ENCODE results near the gene SCG5.

The SCG5 gene

GRCh38 chr15:32691689-32692038 lies 50.2 kb downstream of the SCG5 start:
- no peak for DNase-seq (ENCODE audit: low read depth)

- no peak for DNase-seq (ENCODE audit: low read depth)
Observed at GRCh38 chr15:32692286-32692685, 50.8 kb downstream of the SCG5 start.

GRCh38 chr15:32694222-32694983 lies 52.9 kb downstream of the SCG5 start:
- no peak for DNase-seq (ENCODE audit: low read depth)

- DNase-seq (ENCODE audit: low read depth): no peak
Observed at GRCh38 chr15:32698773-32699390, 57.4 kb downstream of the SCG5 start.

- no peak for DNase-seq (ENCODE audit: low read depth)
Observed at GRCh38 chr15:32700501-32701150, 59.1 kb downstream of the SCG5 start.

- DNase-seq (ENCODE audit: low read depth): no peak
Observed at GRCh38 chr15:32701863-32702262, 60.4 kb downstream of the SCG5 start.

GRCh38 chr15:32704395-32704981 lies 63.0 kb downstream of the SCG5 start:
- no peak for DNase-seq (ENCODE audit: low read depth)

GRCh38 chr15:32705446-32705845 lies 63.9 kb downstream of the SCG5 start:
- DNase-seq (ENCODE audit: low read depth): no peak

GRCh38 chr15:32706704-32707103 lies 65.2 kb downstream of the SCG5 start:
- no peak for DNase-seq (ENCODE audit: low read depth)

GRCh38 chr15:32707436-32707835 lies 65.9 kb downstream of the SCG5 start:
- DNase-seq (ENCODE audit: low read depth): no peak

- no peak for DNase-seq (ENCODE audit: low read depth)
Observed at GRCh38 chr15:32709295-32710033, 68.0 kb downstream of the SCG5 start.

- DNase-seq (ENCODE audit: low read depth): no peak
Observed at GRCh38 chr15:32715276-32715675, 73.8 kb downstream of the SCG5 start.

- no peak for DNase-seq (ENCODE audit: low read depth)
Observed at GRCh38 chr15:32716216-32716914, 74.9 kb downstream of the SCG5 start.

- DNase-seq (ENCODE audit: low read depth): no peak
Observed at GRCh38 chr15:32716915-32717425, 75.5 kb downstream of the SCG5 start.

- DNase-seq (ENCODE audit: low read depth): no peak
Observed at GRCh38 chr15:32717426-32718226, 76.1 kb downstream of the SCG5 start, which contains the start of gene GREM1. Gene GREM1, plus strand, starts transcription at chr15:32718004. Its CDS starts 12,687 bp downstream, at chr15:32730691.

- DNase-seq (ENCODE audit: low read depth): no peak
Observed at GRCh38 chr15:32718227-32718820, 76.8 kb downstream of the SCG5 start.

- DNase-seq (ENCODE audit: low read depth): no peak
Observed at GRCh38 chr15:32718821-32719716, 77.6 kb downstream of the SCG5 start.

GRCh38 chr15:32721596-32721995 lies 80.1 kb downstream of the SCG5 start:
- DNase-seq (ENCODE audit: low read depth): no peak

GRCh38 chr15:32722136-32722535 lies 80.6 kb downstream of the SCG5 start:
- DNase-seq (ENCODE audit: low read depth): no peak
